PFSK-1 (cell line): ENCODE measurements around the gene CBR1.

Experiments used
- FOXP2 ChIP-seq: optimal IDR thresholded peaks from 2 replicates; pipeline ENCODE3; 2011; ENCODE audit warnings: borderline replicate concordance, control low read depth, inconsistent platforms; ENCODE audit not compliant: insufficient read depth; ENCODE audit errors: extremely low read length, extremely low read depth
- POLR2AphosphoS5 ChIP-seq: IDR thresholded peaks from 2 replicates; pipeline ENCODE4 v1.6.1; 2012; ENCODE audit warnings: low read depth, mild to moderate bottlenecking, control low read depth, low read length, moderate library complexity
- SIN3A ChIP-seq: IDR thresholded peaks from 2 replicates; pipeline ENCODE4 v1.6.1; 2012; ENCODE audit warnings: mild to moderate bottlenecking, low read length, moderate library complexity, borderline replicate concordance; ENCODE audit not compliant: insufficient read depth
- TAF1 ChIP-seq: IDR thresholded peaks from 2 replicates; pipeline ENCODE4 v1.6.1; 2012; ENCODE audit warnings: low read length, control low read depth, borderline replicate concordance; ENCODE audit not compliant: insufficient read depth
- TF ChIP-seq, protein P1 (sequence below), 2 experiments: IDR thresholded peaks; 2 replicates each; pipeline versions ENCODE4 v1.6.1 to v1.8.0; 2011 to 2012; ENCODE audit warnings: low read depth in 2 of 2, low read length in 2 of 2, control low read depth in 1 of 2, inconsistent platforms in 1 of 2, mild to moderate bottlenecking in 1 of 2, moderate library complexity in 1 of 2; ENCODE audit not compliant: insufficient read depth in 1 of 2

The CBR1 gene

DNA sequence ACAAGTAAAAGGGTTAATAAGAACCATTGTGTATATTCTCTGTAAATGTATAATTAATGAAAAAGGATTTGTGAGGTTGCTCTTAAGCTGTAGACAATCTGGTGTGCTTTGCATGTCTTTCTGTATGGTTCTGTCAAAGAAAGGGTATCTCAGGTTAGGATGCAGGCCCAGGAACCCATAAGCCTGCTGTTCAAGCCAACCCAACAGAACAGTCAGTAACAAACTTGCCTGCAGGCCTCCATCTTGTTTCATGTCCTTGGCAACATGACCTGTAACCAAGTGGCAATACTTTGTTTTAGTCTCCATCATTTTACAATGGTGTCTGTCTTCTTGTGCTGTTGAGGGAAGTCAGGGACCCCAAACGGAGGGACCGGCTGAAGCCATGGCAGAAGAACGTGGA lies 29.2 kb downstream of the CBR1 start:
- TF ChIP-seq, protein P1, sequence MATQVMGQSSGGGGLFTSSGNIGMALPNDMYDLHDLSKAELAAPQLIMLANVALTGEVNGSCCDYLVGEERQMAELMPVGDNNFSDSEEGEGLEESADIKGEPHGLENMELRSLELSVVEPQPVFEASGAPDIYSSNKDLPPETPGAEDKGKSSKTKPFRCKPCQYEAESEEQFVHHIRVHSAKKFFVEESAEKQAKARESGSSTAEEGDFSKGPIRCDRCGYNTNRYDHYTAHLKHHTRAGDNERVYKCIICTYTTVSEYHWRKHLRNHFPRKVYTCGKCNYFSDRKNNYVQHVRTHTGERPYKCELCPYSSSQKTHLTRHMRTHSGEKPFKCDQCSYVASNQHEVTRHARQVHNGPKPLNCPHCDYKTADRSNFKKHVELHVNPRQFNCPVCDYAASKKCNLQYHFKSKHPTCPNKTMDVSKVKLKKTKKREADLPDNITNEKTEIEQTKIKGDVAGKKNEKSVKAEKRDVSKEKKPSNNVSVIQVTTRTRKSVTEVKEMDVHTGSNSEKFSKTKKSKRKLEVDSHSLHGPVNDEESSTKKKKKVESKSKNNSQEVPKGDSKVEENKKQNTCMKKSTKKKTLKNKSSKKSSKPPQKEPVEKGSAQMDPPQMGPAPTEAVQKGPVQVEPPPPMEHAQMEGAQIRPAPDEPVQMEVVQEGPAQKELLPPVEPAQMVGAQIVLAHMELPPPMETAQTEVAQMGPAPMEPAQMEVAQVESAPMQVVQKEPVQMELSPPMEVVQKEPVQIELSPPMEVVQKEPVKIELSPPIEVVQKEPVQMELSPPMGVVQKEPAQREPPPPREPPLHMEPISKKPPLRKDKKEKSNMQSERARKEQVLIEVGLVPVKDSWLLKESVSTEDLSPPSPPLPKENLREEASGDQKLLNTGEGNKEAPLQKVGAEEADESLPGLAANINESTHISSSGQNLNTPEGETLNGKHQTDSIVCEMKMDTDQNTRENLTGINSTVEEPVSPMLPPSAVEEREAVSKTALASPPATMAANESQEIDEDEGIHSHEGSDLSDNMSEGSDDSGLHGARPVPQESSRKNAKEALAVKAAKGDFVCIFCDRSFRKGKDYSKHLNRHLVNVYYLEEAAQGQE (IDR thresholded peaks at IDR 0.05; ENCODE audit: insufficient read depth in 1 of 2, low read depth in 2 of 2, low read length in 2 of 2) = no peak
- no peak for TF ChIP-seq POLR2AphosphoS5
- TF ChIP-seq TAF1 = no peak
- no peak for TF ChIP-seq SIN3A
- TF ChIP-seq FOXP2 = no peak

DNA sequence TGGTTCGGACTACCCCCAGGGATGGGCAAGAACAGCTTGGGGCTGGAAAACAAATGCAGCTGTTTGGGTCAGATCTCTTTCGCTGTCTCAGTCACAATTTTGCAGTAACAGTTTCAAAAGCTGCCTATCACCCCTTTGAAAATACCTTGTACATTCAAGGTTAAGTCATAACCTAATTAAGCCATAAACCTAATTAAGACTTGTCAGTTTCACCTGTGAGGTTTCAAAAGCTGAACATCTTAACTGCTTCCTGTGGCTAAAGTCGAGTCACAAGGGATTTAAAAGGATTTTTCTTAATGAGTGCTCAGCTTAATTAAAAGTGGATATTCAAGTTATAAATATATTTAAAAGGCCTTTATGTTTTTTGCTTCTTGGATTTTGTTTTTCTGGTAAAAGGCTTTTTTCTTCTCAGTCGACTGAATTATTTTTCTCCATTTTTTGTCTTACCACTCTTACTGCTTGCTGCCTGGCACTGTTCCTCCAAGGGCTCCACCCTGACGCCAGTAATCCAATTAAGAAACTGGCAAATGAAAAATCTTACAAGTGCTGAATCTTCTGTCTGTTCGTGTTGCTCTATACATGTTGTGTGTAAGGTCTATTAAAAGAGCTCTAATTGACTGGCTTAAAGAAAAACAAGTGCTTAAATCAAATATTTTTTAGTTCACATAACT lies 31.3 kb downstream of the CBR1 start:
- no peak for TF ChIP-seq SIN3A
- TF ChIP-seq, protein P1 (IDR thresholded peaks at IDR 0.05; ENCODE audit: insufficient read depth in 1 of 2, low read depth in 2 of 2, low read length in 2 of 2) = no peak
- TF ChIP-seq FOXP2 = no peak
- TF ChIP-seq TAF1 = no peak
- TF ChIP-seq POLR2AphosphoS5 = no peak

DNA sequence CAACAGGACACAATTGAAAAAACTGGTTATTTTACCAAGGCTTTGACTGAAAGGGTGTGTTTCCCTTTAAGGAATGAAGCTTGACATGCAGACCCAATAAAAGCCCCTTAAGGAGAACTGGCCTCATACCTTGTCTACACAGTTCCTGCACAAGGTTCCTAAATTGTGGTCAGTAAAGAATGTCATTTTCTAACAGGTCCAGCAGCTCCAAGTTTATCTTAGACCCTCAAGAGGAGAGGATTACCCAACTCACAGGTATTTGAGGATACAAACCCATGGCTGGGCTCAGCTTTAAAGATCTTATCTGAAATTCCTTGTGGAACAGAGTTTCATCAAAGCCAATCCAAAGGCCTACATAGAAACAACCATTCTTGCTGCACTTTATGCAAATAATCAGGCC lies 33.6 kb downstream of the CBR1 start:
- TF ChIP-seq, protein P1 (IDR thresholded peaks at IDR 0.05; ENCODE audit: insufficient read depth in 1 of 2, low read depth in 2 of 2, low read length in 2 of 2) = no peak
- no peak for TF ChIP-seq SIN3A
- no peak for TF ChIP-seq POLR2AphosphoS5
- no peak for TF ChIP-seq TAF1
- no peak for TF ChIP-seq FOXP2

DNA sequence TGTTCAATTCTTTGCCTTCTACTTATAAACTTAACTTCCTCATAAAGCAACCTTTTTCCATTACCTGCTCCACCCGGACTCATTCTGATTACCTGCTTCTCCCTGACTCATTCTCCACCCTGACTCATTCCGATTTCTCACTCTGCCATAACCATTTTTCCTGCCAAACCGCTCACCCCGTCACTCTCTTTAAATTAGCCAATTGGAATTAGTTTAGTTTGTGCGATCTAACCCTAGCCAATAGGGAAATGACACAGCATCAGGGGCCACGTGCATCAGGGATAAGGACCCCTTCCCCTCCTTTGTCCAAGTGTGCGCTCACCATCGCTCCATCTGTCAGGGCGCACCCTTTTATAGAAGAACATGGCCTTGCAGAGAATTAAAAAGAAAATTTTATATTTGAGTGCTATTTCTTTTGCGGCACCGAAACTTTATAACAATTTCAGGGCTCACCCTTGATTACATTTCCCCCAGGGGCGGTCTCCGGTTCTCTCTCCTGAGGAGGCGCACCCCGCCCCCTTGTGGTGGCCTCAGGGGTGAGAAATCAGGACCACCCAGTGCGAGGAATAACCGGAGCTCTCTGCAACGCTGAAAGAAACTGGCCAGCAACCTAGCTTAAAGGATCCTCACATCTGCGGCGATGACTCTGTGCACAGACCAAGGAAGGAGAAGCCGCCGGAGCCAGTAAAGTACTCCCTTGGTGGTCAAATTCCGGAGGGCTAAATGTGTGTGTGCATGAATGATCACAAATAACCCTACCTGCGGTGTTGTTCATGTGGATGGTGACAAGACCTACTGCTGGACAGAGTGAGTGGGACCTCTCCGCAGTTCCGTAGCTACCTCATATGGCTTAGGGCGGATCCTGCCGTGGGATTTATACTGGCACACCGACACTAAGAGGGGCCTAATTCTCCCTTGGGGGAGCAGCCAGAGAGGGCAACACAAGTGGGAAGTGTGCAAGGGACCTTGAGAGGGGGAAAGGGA lies 34.8 kb downstream of the CBR1 start:
- TF ChIP-seq POLR2AphosphoS5 (no peak), SIN3A (no peak), FOXP2 (no peak), TAF1 (no peak)
- TF ChIP-seq, protein P1 (IDR thresholded peaks at IDR 0.05; ENCODE audit: insufficient read depth in 1 of 2, low read depth in 2 of 2, low read length in 2 of 2) = no peak
